Skeletal muscle tissue (tissue), 4 donors: Measurements from ENCODE around the gene COL5A1. TPM values are rescaled to one million over a fixed set of nuclear protein-coding genes. Genes with fewer than 3 reads are reported as not detected.

ENCODE experiments used
- H3K27ac ChIP-seq: one replicate; pipeline ENCODE4 v1.7.0; 2013; ENCODE audit warnings: mild to moderate bottlenecking, low read depth, low read length, inconsistent platforms
- H3K27me3 ChIP-seq, 3 donors: one replicate each; pipeline ENCODE4 v1.7.0; 2013; ENCODE audit warnings: low read length in 3 of 3; ENCODE audit not compliant: control insufficient read depth in 3 of 3, insufficient read depth in 3 of 3
- H3K36me3 ChIP-seq, 3 donors: one replicate each; pipeline ENCODE4 v1.7.0; 2013; ENCODE audit warnings: low read length in 3 of 3; ENCODE audit not compliant: control insufficient read depth in 3 of 3, insufficient read depth in 3 of 3
- H3K4me1 ChIP-seq, 3 donors: one replicate each; pipeline ENCODE4 v1.7.0; 2013; ENCODE audit warnings: low read length in 3 of 3, mild to moderate bottlenecking in 3 of 3; ENCODE audit not compliant: control insufficient read depth in 3 of 3, insufficient read depth in 3 of 3
- H3K4me3 ChIP-seq, 3 donors: one replicate each; pipeline ENCODE4 v1.7.0; 2013; ENCODE audit warnings: low read length in 3 of 3
- H3K9ac ChIP-seq, 3 donors: one replicate each; pipeline ENCODE4 v1.7.0; 2013; ENCODE audit warnings: low read length in 3 of 3, mild to moderate bottlenecking in 3 of 3, moderate library complexity in 2 of 3, low read depth in 1 of 3
- H3K9me3 ChIP-seq, 3 donors: one replicate each; pipeline ENCODE4 v1.7.0; 2013; ENCODE audit warnings: low read length in 3 of 3; ENCODE audit not compliant: control insufficient read depth in 3 of 3
- total RNA-seq: library from RNA; depleted of rRNA; stranded (reverse); fragments of >200 nt; gene quantifications from one replicate; pipeline ENCODE4 v1.2.3, GENCODE V29; 2014
- donor health status: Osteomylitis.

Gene COL5A1
- total RNA-seq, 1 donor from 2014 or later = 258 TPM

DNA sequence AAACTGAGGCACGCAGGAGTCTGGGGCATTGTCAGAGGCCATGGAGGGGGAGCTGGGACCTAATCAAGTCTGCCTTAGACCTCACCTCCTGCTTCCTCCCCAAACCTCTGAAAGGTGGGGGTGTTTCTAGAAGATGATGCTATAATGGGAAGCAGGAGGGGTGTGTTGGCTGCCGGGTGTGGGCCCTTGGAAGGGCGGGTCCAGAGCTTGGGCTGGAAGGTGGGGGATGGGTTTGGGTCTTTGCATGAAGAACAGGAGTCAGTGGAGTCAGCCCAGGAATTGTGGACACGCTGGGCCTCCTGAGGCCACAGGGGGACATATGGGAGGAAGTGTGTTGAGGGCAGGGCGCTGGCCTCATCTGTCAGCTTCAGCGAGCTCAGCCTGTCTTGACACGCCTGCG, 138.0 kb downstream of the COL5A1 start:
- Histone ChIP-seq H3K9me3 (no peaks in the 10 kb centered on the region), H3K27ac (no peak overlapping the region), H3K4me1 (peaks cover 4 to 6% (median 5%) of the 10 kb centered on the region in 3 donors), H3K4me3 (no peak overlapping the region), H3K27me3 (peaks cover 0 to 21% (median 11%) of the 10 kb centered on the region in 3 donors), H3K9ac (no peak overlapping the region), H3K36me3 (peaks cover 0 to 3% (median 3%) of the 10 kb centered on the region in 3 donors)

DNA sequence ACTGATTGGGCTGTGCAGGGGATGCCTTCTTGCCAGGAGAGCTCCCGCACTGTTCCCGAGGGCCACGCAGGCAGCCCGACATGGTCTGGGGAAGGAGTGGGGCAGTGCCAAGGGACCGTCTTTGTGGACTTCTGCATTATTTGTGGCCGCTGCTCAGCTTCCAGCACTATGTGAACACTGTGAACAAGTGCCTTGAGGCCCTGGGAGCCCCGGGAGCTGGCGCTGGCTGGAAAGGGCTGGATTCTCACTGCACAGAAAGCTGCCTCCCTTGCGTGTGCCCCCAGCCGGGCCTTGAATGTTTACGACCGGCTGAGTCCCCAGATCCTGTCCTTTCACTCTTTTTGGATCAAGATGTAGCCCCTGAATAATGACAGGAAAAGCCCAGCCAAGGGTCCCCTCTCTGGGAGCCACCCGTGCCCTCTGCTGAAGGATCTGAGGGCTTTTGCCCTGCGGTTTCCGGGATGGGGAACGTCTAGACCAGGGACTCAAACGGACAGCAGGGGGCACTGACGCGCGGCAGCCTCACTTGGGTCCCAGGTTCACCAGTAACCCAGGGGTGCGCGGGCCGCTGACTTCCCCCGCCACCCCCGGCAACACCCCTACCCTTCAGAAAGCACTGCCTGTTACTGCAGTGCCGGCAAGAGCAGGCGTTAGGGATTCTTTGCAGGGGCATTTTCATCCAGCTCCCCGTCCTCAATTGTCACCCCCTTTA, 140.1 kb downstream of the COL5A1 start:
- Histone ChIP-seq H3K36me3 (peaks cover 0 to 3% (median 0%) of the 10 kb centered on the region in 3 donors), H3K4me3 (no peak overlapping the region), H3K27ac (no peak overlapping the region), H3K27me3 (peaks cover 1 to 26% (median 21%) of the 10 kb centered on the region in 3 donors), H3K9ac (no peak overlapping the region), H3K9me3 (no peaks in the 10 kb centered on the region), H3K4me1 (peaks cover 6 to 11% (median 9%) of the 10 kb centered on the region in 3 donors)

DNA sequence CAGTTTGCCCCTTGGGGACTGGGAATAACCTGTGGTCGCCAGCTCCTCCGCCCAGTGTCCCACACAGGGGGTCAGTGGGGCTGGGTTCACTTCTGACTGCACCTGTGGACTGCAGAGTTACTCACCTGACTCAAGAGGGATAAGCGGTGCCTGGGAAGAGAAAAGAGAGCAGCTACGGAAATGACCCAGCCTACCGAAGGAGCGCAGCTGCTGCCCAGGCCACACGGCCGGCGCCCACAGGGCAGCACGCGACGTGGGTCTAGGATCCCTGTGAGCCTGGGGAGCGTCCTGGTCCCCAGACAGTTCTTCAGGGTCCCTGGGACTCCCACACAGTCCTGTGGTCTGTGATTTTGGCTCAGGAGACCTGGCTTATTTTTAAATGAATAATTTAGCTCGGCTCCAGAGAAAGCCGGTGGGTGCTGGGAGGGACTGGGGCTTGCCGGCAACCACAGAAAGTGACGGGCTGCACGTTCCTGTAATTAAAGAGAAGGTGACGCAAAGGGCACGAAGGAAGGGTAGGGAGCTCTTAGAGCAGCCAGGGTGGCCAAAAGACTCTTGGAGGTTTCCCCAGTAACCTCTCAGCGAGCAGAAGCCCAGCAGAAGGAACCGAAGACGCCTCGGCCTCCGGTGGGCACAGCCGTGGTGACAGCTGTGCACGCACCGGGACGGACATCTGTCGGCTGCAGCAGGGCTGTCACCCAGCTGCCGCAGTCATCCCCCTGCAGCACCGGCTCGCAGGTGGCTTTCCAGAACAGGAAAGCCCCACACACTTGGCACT, 141.5 kb downstream of the COL5A1 start:
- no peaks in the 10 kb centered on the region for H3K9me3 ChIP-seq
- peaks cover 3 to 34% (median 21%) of the 10 kb centered on the region in 3 donors for H3K27me3 ChIP-seq
- peaks cover 0 to 3% (median 0%) of the 10 kb centered on the region in 3 donors for H3K36me3 ChIP-seq
- peaks cover 6 to 11% (median 9%) of the 10 kb centered on the region in 3 donors for H3K4me1 ChIP-seq
- no peak overlapping the region for H3K27ac ChIP-seq
- no peak overlapping the region for H3K4me3 ChIP-seq
- no peak overlapping the region for H3K9ac ChIP-seq

DNA sequence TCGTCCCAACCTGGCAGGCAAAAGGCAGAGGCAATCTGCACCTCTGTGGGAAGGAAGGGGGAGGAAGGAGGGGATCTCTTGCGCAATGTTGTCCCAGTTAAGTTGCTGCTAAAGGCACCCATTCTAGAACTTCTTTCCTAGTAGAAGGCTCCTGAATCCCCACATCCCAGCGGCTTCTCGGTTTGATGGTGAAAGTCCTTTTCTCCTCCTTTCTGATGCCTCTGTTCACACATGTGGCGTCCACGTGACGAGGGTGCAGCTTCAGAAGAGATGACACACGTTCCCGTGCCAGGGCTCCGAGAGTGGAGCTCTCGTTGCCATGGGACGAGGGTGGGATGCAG, 142.1 kb downstream of the COL5A1 start:
- H3K36me3 ChIP-seq = peaks cover 0 to 3% (median 0%) of the 10 kb centered on the region in 3 donors
- H3K27ac ChIP-seq = no peak overlapping the region
- H3K9ac ChIP-seq = no peak overlapping the region
- no peak overlapping the region for H3K4me3 ChIP-seq
- peaks cover 6 to 9% (median 9%) of the 10 kb centered on the region in 3 donors for H3K4me1 ChIP-seq
- H3K27me3 ChIP-seq = peaks cover 3 to 34% (median 21%) of the 10 kb centered on the region in 3 donors
- no peaks in the 10 kb centered on the region for H3K9me3 ChIP-seq

DNA sequence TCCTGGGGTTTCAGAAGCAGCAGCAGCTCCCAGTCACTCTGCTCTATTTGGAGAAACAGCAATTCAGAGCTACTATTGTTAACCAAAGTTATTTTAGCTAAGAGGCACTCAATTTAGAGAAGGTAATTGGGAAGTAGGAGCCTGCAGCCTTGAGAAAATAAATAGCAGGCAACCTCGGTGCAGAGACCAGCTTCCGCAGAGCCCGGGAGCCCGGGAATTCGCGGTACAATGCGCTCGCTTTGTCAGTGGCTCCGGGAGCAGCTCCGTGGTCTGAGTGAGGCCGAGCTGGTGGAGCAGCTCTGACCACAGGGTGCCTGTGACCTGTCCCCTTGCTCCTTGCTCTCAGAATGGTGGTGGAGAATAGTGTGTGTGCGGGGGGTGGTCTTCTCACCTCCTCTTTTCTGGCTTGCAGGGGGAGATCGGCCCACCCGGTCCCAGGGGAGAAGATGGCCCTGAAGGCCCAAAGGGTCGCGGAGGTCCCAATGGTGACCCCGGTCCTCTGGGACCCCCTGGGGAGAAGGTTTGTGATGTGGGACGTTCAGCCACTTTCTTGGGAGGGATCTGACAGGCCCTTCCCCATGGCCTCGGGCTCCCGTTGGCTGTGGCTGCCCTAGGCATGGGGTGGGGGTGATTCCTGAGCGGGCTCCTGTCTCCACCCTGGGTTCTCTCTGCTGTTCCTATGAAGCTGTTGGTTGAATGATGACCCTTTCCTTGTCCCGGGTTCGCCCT, 143.1 kb downstream of the COL5A1 start:
- H3K9me3 ChIP-seq = no peaks in the 10 kb centered on the region
- H3K9ac ChIP-seq = no peak overlapping the region
- peaks cover 0 to 3% (median 0%) of the 10 kb centered on the region in 3 donors for H3K36me3 ChIP-seq
- H3K27me3 ChIP-seq = peaks cover 3 to 34% (median 21%) of the 10 kb centered on the region in 3 donors
- H3K27ac ChIP-seq = no peak overlapping the region
- H3K4me1 ChIP-seq = peaks cover 0 to 9% (median 8%) of the 10 kb centered on the region in 3 donors
- no peak overlapping the region for H3K4me3 ChIP-seq

DNA sequence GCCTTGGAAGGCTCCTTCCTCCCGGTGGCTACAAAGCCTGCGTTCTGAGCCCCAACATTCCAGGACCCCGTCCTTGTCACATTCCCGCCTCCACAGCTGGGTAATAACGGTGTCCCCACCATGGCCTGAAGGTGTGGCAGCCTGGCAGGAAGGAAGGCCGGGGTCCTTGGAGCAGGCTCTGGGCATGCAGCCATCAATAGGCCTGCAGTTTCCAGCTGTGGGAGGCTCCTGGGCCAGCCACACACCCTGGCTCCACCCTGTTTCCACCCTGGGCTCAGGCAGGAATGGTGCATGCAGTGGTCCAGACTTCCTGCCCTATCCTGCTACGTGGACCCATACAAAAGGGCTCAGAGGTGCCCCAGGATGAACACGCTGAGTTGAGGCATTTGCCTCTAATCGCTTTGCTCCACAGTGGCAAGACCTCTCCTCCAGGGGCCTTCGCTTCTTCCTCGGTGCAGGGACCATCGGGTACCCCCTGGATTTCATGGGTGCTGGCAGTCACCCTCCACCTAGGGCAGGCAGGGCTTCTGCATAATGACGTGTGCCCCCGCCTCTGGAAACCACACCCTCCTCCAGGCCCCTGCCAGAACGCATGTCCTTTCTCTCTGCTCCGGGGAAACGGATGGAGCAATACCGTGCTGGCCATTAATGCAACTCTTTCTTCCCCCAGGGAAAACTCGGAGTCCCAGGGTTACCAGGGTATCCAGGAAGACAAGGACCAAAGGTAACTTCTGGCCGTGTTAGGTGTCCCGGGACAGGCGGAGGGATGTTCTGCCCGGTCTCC, 143.9 kb downstream of the COL5A1 start:
- H3K27me3 ChIP-seq = peaks cover 3 to 34% (median 21%) of the 10 kb centered on the region in 3 donors
- no peak overlapping the region for H3K4me3 ChIP-seq
- peaks cover 0 to 3% (median 0%) of the 10 kb centered on the region in 3 donors for H3K36me3 ChIP-seq
- no peaks in the 10 kb centered on the region for H3K9me3 ChIP-seq
- H3K4me1 ChIP-seq = peaks cover 0 to 9% (median 8%) of the 10 kb centered on the region in 3 donors
- no peak overlapping the region for H3K9ac ChIP-seq
- H3K27ac ChIP-seq = no peak overlapping the region

DNA sequence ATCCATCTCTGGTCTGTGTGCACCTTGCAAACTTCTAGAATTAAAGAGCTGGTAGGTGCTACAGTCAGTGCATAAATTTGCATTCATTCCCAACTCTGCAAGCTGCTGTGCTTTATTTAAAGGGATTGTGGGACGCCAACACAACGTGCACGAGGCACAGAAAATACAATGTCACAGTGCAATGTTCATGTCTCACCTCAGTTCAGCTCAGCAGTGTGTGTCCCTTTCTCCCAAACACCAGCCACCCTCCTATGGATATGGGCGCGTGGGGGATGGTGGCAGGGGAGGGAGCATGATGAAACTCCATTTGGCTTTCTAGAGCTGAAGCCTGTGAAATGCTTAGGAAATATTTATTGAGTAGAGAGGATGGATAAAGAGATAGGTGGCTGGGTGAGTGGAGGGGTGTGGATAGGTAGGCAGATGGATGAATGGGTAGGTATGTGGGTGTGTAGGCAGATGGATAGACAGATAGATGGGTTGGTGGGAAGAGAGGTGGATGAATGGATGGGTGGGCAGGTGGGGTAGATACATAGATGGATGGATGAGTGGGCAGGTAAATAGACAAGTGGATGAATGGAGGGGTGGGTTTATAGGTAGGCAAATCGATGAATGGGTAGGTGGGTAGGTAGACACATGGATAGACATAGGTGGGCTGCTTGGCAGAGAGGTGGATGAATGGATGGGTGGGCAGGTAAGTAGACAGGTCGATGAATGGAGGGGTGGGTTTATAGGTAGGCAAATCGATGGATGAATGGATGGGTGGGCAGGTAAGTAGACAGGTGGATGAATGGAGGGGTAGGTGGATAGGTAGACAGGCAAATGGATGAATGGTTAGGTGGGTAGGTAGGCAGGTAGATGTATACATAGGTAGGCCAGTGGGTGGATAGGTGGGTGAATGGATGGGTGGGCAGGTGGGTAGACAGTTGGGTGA, 146.3 kb downstream of the COL5A1 start:
- Histone ChIP-seq H3K9ac (no peak overlapping the region), H3K4me3 (no peak overlapping the region), H3K4me1 (peaks cover 0 to 9% (median 8%) of the 10 kb centered on the region in 3 donors), H3K27ac (no peak overlapping the region), H3K36me3 (peaks cover 0 to 6% (median 5%) of the 10 kb centered on the region in 3 donors), H3K9me3 (no peaks in the 10 kb centered on the region), H3K27me3 (peaks cover 3 to 27% (median 18%) of the 10 kb centered on the region in 3 donors)

DNA sequence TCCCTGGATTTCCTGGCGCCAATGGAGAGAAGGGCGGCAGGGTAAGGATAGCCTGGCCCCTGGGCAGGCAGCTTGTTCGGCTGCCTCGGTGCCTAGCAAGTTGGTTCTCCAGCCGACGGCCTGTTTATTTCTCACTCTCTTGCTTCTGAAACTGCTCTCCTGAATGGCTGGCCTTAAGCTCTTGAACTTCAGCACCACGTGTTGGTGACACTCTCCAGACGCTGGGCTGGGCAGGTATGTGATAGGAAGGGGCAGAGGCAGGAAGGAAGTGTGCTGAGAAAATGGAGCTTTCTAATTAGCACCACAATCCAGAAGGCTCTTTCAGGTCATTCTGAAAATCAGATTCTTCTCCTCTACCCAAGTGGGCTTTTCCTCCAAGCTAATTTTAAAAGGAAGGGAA, 147.6 kb downstream of the COL5A1 start:
- Histone ChIP-seq H3K4me3 (no peak overlapping the region), H3K36me3 (peaks cover 0 to 6% (median 5%) of the 10 kb centered on the region in 3 donors), H3K27ac (no peak overlapping the region), H3K27me3 (peaks cover 3 to 23% (median 15%) of the 10 kb centered on the region in 3 donors), H3K9ac (no peak overlapping the region), H3K9me3 (no peaks in the 10 kb centered on the region), H3K4me1 (peaks cover 0 to 8% (median 7%) of the 10 kb centered on the region in 3 donors)
